ENCODE measurements around the gene TRIP12.

The TRIP12 gene

DNA sequence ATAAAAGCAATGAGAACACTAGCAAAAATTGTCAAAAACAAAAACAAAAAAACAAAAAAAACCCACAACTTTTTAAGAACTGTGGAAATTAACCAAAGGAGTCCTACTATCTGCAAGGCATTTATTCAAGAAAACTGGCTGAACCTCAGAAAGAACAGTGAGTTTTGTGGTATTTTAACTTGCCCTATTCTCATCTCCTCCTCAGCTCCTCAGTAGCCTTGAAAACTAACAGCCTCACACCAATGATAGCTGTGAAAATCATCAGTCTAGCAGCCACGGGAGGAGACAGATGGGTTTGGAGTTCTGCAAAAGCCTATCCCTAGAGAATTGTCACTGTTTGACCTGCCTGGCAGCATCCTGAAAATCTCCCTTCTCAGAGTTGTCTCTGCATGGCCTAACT is 187.4 kb downstream of the TRIP12 start:
- Histone ChIP-seq H3F3A (ENCODE audit: insufficient read depth, low read length) (no peaks in the 10 kb centered on the region), H3K27me3 (replicated peaks; ENCODE audit: insufficient read depth, low read length) (no peaks in the 10 kb centered on the region), H3K9me2 (replicated peaks; ENCODE audit: insufficient read depth, low read length) (no peaks in the 10 kb centered on the region), H2AFZ (ENCODE audit: low read length) (no peak overlapping the region), H4K20me1 (ENCODE audit: insufficient read depth, low read length) (no peaks in the 10 kb centered on the region), H3K4me3 (ENCODE audit: low read length) (no peak overlapping the region), H3K36me3 (replicated peaks; ENCODE audit: insufficient read depth, low read length) (no peaks in the 10 kb centered on the region), H3K4me1 (ENCODE audit: low read length) (no peaks in the 10 kb centered on the region), H3K27ac (ENCODE audit: low read length) (no peak overlapping the region), H3K79me2 (ENCODE audit: low read length) (no peaks in the 10 kb centered on the region), H3K9ac (ENCODE audit: low read length) (no peak overlapping the region), H3K9me3 (replicated peaks; ENCODE audit: insufficient read depth, low read length) (no peaks in the 10 kb centered on the region), H3K4me2 (ENCODE audit: low read depth, low read length) (no peak overlapping the region)
- DNase-seq, result no peak
- TF ChIP-seq, protein P1, sequence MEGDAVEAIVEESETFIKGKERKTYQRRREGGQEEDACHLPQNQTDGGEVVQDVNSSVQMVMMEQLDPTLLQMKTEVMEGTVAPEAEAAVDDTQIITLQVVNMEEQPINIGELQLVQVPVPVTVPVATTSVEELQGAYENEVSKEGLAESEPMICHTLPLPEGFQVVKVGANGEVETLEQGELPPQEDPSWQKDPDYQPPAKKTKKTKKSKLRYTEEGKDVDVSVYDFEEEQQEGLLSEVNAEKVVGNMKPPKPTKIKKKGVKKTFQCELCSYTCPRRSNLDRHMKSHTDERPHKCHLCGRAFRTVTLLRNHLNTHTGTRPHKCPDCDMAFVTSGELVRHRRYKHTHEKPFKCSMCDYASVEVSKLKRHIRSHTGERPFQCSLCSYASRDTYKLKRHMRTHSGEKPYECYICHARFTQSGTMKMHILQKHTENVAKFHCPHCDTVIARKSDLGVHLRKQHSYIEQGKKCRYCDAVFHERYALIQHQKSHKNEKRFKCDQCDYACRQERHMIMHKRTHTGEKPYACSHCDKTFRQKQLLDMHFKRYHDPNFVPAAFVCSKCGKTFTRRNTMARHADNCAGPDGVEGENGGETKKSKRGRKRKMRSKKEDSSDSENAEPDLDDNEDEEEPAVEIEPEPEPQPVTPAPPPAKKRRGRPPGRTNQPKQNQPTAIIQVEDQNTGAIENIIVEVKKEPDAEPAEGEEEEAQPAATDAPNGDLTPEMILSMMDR (IDR thresholded peaks at IDR 0.05; ENCODE audit: low read length), result no peak
- no peak for TF ChIP-seq EZH2 (optimal IDR thresholded peaks at IDR 0.05; ENCODE audit: low read depth, low read length)
- no peak for TF ChIP-seq EZH2phosphoT487 (IDR thresholded peaks at IDR 0.05; ENCODE audit: low read length)

DNA sequence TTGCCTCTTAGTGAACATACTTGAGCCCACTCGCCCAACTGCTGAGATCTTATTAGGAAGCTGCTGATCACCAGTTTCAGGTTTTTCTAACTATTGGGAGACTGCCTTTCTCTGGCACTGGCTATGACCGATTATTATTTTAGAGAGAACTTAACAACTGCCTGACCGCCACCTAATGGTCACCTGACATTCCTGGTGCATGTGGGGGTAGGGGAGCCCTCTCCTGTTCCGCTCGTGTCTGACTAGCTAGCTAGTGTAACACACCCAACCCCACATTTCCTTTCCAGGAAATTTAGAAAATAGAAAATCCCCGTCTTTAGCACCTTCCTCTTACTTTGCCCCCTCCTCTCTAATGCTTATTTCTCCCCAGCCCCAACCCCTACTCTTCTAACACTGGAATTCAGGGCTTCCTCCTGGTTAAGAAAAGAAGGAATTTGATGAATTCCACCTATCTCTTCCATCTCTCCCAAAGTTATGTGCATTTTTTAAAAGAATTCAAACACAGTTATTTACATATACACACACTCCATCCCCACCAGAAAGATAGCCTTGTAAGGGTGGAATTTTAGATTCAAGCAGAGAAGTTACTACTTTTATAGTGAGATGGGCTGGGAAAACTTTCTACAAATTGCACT is 188.1 kb downstream of the TRIP12 start:
- no peaks in the 10 kb centered on the region for H3K9me2 ChIP-seq (replicated peaks; ENCODE audit: insufficient read depth, low read length)
- no peaks in the 10 kb centered on the region for H3K36me3 ChIP-seq (replicated peaks; ENCODE audit: insufficient read depth, low read length)
- no peak overlapping the region for H3K4me2 ChIP-seq (ENCODE audit: low read depth, low read length)
- TF ChIP-seq, protein P1 (IDR thresholded peaks at IDR 0.05; ENCODE audit: low read length), result no peak
- no peak for TF ChIP-seq EZH2 (optimal IDR thresholded peaks at IDR 0.05; ENCODE audit: low read depth, low read length)
- TF ChIP-seq EZH2phosphoT487 (IDR thresholded peaks at IDR 0.05; ENCODE audit: low read length), result no peak
- no peaks in the 10 kb centered on the region for H3K79me2 ChIP-seq (ENCODE audit: low read length)
- DNase-seq, result no peak
- no peaks in the 10 kb centered on the region for H3K9me3 ChIP-seq (replicated peaks; ENCODE audit: insufficient read depth, low read length)
- H3K4me1 ChIP-seq (ENCODE audit: low read length), result no peaks in the 10 kb centered on the region
- H4K20me1 ChIP-seq (ENCODE audit: insufficient read depth, low read length), result no peaks in the 10 kb centered on the region
- H3F3A ChIP-seq (ENCODE audit: insufficient read depth, low read length), result no peaks in the 10 kb centered on the region
- no peak overlapping the region for H3K4me3 ChIP-seq (ENCODE audit: low read length)
- no peak overlapping the region for H2AFZ ChIP-seq (ENCODE audit: low read length)
- H3K27ac ChIP-seq (ENCODE audit: low read length), result no peak overlapping the region
- H3K27me3 ChIP-seq (replicated peaks; ENCODE audit: insufficient read depth, low read length), result no peaks in the 10 kb centered on the region
- no peak overlapping the region for H3K9ac ChIP-seq (ENCODE audit: low read length)

DNA sequence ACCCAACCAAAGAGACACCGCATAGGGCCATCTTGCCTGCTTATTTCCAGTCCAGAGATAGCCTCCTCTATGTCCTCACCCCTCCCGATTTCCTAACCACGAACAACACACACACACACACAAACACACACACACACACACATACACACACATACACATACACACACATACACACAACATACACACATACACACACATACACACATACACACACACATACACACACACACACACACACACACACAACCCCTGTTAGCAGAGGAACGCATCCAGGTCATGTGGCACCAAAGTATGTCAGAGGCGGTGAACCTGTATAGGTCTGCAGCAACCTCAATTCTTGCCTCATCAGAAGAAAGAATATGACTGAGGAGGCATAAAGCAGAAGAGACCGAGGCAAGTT is 188.9 kb downstream of the TRIP12 start:
- H3K9me3 ChIP-seq (replicated peaks; ENCODE audit: insufficient read depth, low read length), result no peaks in the 10 kb centered on the region
- DNase-seq, result no peak
- no peaks in the 10 kb centered on the region for H3K36me3 ChIP-seq (replicated peaks; ENCODE audit: insufficient read depth, low read length)
- H3K4me3 ChIP-seq (ENCODE audit: low read length), result no peak overlapping the region
- no peak overlapping the region for H3K4me2 ChIP-seq (ENCODE audit: low read depth, low read length)
- no peaks in the 10 kb centered on the region for H3K79me2 ChIP-seq (ENCODE audit: low read length)
- TF ChIP-seq EZH2phosphoT487 (IDR thresholded peaks at IDR 0.05; ENCODE audit: low read length), result no peak
- TF ChIP-seq, protein P1 (IDR thresholded peaks at IDR 0.05; ENCODE audit: low read length), result no peak
- TF ChIP-seq EZH2 (optimal IDR thresholded peaks at IDR 0.05; ENCODE audit: low read depth, low read length), result no peak
- H2AFZ ChIP-seq (ENCODE audit: low read length), result no peak overlapping the region
- no peaks in the 10 kb centered on the region for H3K27me3 ChIP-seq (replicated peaks; ENCODE audit: insufficient read depth, low read length)
- no peak overlapping the region for H3K9ac ChIP-seq (ENCODE audit: low read length)
- H4K20me1 ChIP-seq (ENCODE audit: insufficient read depth, low read length), result no peaks in the 10 kb centered on the region
- no peaks in the 10 kb centered on the region for H3K9me2 ChIP-seq (replicated peaks; ENCODE audit: insufficient read depth, low read length)
- no peak overlapping the region for H3K27ac ChIP-seq (ENCODE audit: low read length)
- no peaks in the 10 kb centered on the region for H3F3A ChIP-seq (ENCODE audit: insufficient read depth, low read length)
- H3K4me1 ChIP-seq (ENCODE audit: low read length), result no peaks in the 10 kb centered on the region

Data from MM.1S (cell line).